NCI-H2029 treated with DMSO at 0.1 percent for 48 hours (cell line): Measurements from ENCODE around the gene MAML1.
"Not testable (repeated sequence)": the region's sequence is repeated elsewhere in the genome, so short reads cannot be mapped to it uniquely, and the experiment has no call there.

Experiments used
- DNase-seq: peaks from one replicate; lab custom pipeline; 2025; lab: John Stamatoyannopoulos, UW

The MAML1 gene

GRCh38 chr5:179769271-179769670 is 36.6 kb downstream of the MAML1 start:
- no peak for DNase-seq

GRCh38 chr5:179769796-179770195 is 37.2 kb downstream of the MAML1 start:
- DNase-seq = no peak

GRCh38 chr5:179771311-179771895 is 38.8 kb downstream of the MAML1 start:
- DNase-seq = no peak

- no peak for DNase-seq
Observed at GRCh38 chr5:179772351-179772750, 39.7 kb downstream of the MAML1 start.

GRCh38 chr5:179773686-179774040 is 41.0 kb downstream of the MAML1 start:
- DNase-seq = no peak

- DNase-seq = no peak
Observed at GRCh38 chr5:179774442-179774841, 41.8 kb downstream of the MAML1 start.

GRCh38 chr5:179776411-179776938 is 43.9 kb downstream of the MAML1 start:
- no peak for DNase-seq

- no peak for DNase-seq
Observed at GRCh38 chr5:179777456-179777855, 44.8 kb downstream of the MAML1 start.

- no peak for DNase-seq
Observed at GRCh38 chr5:179777909-179778308, 45.3 kb downstream of the MAML1 start.

- DNase-seq = no peak
Observed at GRCh38 chr5:179778591-179778990, 46.0 kb downstream of the MAML1 start.

- DNase-seq = no peak
Observed at GRCh38 chr5:179779826-179780225, 47.2 kb downstream of the MAML1 start.

- DNase-seq = no peak
Observed at GRCh38 chr5:179780362-179780761, 47.7 kb downstream of the MAML1 start.

- no peak for DNase-seq
Observed at GRCh38 chr5:179781846-179782245, 49.2 kb downstream of the MAML1 start.

- no peak for DNase-seq
Observed at GRCh38 chr5:179783128-179783527, 50.5 kb downstream of the MAML1 start.

GRCh38 chr5:179786861-179787260 is 54.2 kb downstream of the MAML1 start:
- DNase-seq = no peak

- no peak for DNase-seq
Observed at GRCh38 chr5:179788193-179788854, 55.7 kb downstream of the MAML1 start.

- not testable (repeated sequence) for DNase-seq
Observed at GRCh38 chr5:179789278-179789677, 56.7 kb downstream of the MAML1 start.

- DNase-seq = no peak
Observed at GRCh38 chr5:179791881-179792611, 59.4 kb downstream of the MAML1 start.

- DNase-seq = no peak
Observed at GRCh38 chr5:179792612-179793467, 60.2 kb downstream of the MAML1 start.

GRCh38 chr5:179793468-179794139 is 61.0 kb downstream of the MAML1 start, which contains the start of gene LTC4S:
Gene LTC4S (plus strand): TSS chr5:179793986. CDS start chr5:179794081, 95 bp downstream.
- DNase-seq = no peak

- no peak for DNase-seq
Observed at GRCh38 chr5:179794171-179794570, 61.5 kb downstream of the MAML1 start.
